HCT116 (cell line): ENCODE data around the gene SEMA5B. TPM values are rescaled to one million over a fixed set of nuclear protein-coding genes. Genes with fewer than 3 reads are reported as not detected.

ENCODE experiments used
- ATAC-seq: fragments of 200-7000 bp; cut with Tn5 transposase; 2 replicates; pipeline ENCODE4 v1.9.1; 2020; ENCODE audit warnings: mild to moderate bottlenecking, moderate library complexity
- BruUV-seq: library from RNA; stranded (reverse); fragments of 400-500 nt; replicated peaks from 2 replicates; lab custom pipeline; 2021; lab: Mats Ljungman, UMichigan
- CTCF ChIA-PET: fragments of 300-600 bp; sonication (Branson Sonifier 250); formaldehyde crosslinking; loops from one replicate; lab custom pipeline; 2021; ENCODE audit warnings: antibody characterized with exemption; lab: Charles Lee
- POLR2A ChIA-PET: fragments of 300-600, 350-600 bp; sonication (Branson Sonifier 250); formaldehyde crosslinking; loops from one replicate; lab custom pipeline; 2021; ENCODE audit warnings: antibody characterized with exemption; lab: Charles Lee
- RAD21 ChIA-PET, 2 experiments: fragments of 300-600 bp; sonication (Branson Sonifier 250); formaldehyde crosslinking; loops; one replicate each; lab custom pipeline; 2023; ENCODE audit warnings: low total read pairs in 2 of 2; ENCODE audit not compliant: uncharacterized antibody in 2 of 2, unreplicated experiment in 2 of 2, low non-redundant PET in 1 of 2; lab: Charles Lee
- DNase-seq: peaks from one replicate; pipeline ENCODE4 v3.0.0-alpha.2; 2010; ENCODE audit warnings: low read depth, low spot score
- H2AFZ ChIP-seq: fragments of 200-600 bp; shearing (Covaris generic), sonication (generic); 2 replicates; pipeline ENCODE4 v1.6.1; 2017; ENCODE audit warnings: low read depth, mixed run types, mixed read lengths, antibody characterized with exemption, low read length; ENCODE audit not compliant: poor library complexity, severe bottlenecking
- H3K27ac ChIP-seq: 2 replicates; pipeline ENCODE4 v1.5.1; 2012; ENCODE audit warnings: low read depth, low read length
- H3K27me3 ChIP-seq: fragments of 200-600 bp; sonication (generic); 2 replicates; pipeline ENCODE4 v1.6.1; 2016; ENCODE audit warnings: mixed run types, low read length, mixed read lengths; ENCODE audit not compliant: insufficient read depth
- H3K36me3 ChIP-seq, 2 experiments: fragments of 200-500 bp in 1 of 2; fragments of 200-600 bp in 1 of 2; sonication (Bioruptor generic) in 1 of 2; sonication (generic) in 1 of 2; 2 replicates each; pipeline versions ENCODE4 v1.5.1 to v1.6.1; 2014 to 2016; ENCODE audit warnings: low read length in 2 of 2, inconsistent platforms in 1 of 2, mixed read lengths in 1 of 2, mixed run types in 1 of 2; ENCODE audit not compliant: insufficient read depth in 2 of 2, control insufficient read depth in 1 of 2
- H3K4me1 ChIP-seq, 2 experiments: fragments of 200-600 bp in 1 of 2; sonication (generic) in 1 of 2; 2 replicates each; pipeline versions ENCODE4 v1.5.1 to v1.6.1; 2012 to 2017; ENCODE audit warnings: low read length in 2 of 2, inconsistent platforms in 1 of 2, mild to moderate bottlenecking in 1 of 2, mixed read lengths in 1 of 2, mixed run types in 1 of 2, moderate library complexity in 1 of 2; ENCODE audit not compliant: insufficient read depth in 2 of 2, control insufficient read depth in 1 of 2
- H3K4me2 ChIP-seq: fragments of 200-600 bp; sonication (generic); 2 replicates; pipeline ENCODE4 v1.6.1; 2017; ENCODE audit warnings: mixed run types, low read length, mixed read lengths
- H3K4me3 ChIP-seq, 2 experiments: fragments of 200-600 bp in 1 of 2; sonication (generic) in 1 of 2; replicated peaks in 1 of 2; 2 replicates each; pipeline ENCODE4 v1.5.1; 2011 to 2016; ENCODE audit warnings: low read length in 2 of 2, control low read depth in 1 of 2, low read depth in 1 of 2, mild to moderate bottlenecking in 1 of 2, mixed read lengths in 1 of 2, mixed run types in 1 of 2
- H3K79me2 ChIP-seq: fragments of 200-600 bp; sonication (generic); 2 replicates; pipeline ENCODE4 v1.6.1; 2017; ENCODE audit warnings: mild to moderate bottlenecking, mixed run types, low read length, moderate library complexity, mixed read lengths; ENCODE audit not compliant: insufficient read depth
- H3K9ac ChIP-seq: fragments of 200-600 bp; sonication (generic); 2 replicates; pipeline ENCODE4 v1.6.1; 2016; ENCODE audit warnings: low read length, mixed read lengths
- H3K9me2 ChIP-seq: fragments of 200-600 bp; sonication (generic), shearing (Covaris generic); 2 replicates; pipeline ENCODE4 v1.6.1; 2017; ENCODE audit warnings: mixed run types, mild to moderate bottlenecking, moderate library complexity; ENCODE audit not compliant: insufficient read depth
- H3K9me3 ChIP-seq, 2 experiments: fragments of 200-500 bp in 1 of 2; fragments of 200-600 bp in 1 of 2; sonication (Bioruptor generic) in 1 of 2; sonication (generic) in 1 of 2; 2 replicates each; pipeline ENCODE4 v1.6.1; 2014 to 2017; ENCODE audit warnings: low read length in 2 of 2, mixed read lengths in 2 of 2, inconsistent platforms in 1 of 2, low read depth in 1 of 2, mild to moderate bottlenecking in 1 of 2, mixed run types in 1 of 2, moderate library complexity in 1 of 2; ENCODE audit not compliant: control insufficient read depth in 1 of 2, insufficient read depth in 1 of 2
- H4K20me1 ChIP-seq: fragments of 200-600 bp; sonication (generic), shearing (Covaris generic); 2 replicates; pipeline ENCODE4 v1.6.1; 2017; ENCODE audit warnings: mixed run types, mild to moderate bottlenecking, moderate library complexity; ENCODE audit not compliant: insufficient read depth
- ATF3 ChIP-seq: IDR thresholded peaks from 2 replicates; pipeline ENCODE4 v1.6.1; 2012
- CBX3 ChIP-seq: IDR thresholded peaks from 2 replicates; pipeline ENCODE4 v1.6.1; 2012; ENCODE audit warnings: low read depth
- CTCF ChIP-seq, 3 experiments: fragments of 200-600 bp in 1 of 3; sonication (generic) in 1 of 3; IDR thresholded peaks in 2 of 3; conservative IDR thresholded peaks in 1 of 3; 2 replicates each; pipeline ENCODE4 v1.5.1; 2012 to 2017; ENCODE audit warnings: low read depth in 2 of 3, low read length in 2 of 3, antibody characterized with exemption in 1 of 3, borderline replicate concordance in 1 of 3, control low read depth in 1 of 3, mild to moderate bottlenecking in 1 of 3, mixed read lengths in 1 of 3, mixed run types in 1 of 3, moderate library complexity in 1 of 3; ENCODE audit not compliant: insufficient read depth in 1 of 3
- ELF1 ChIP-seq: IDR thresholded peaks from 2 replicates; pipeline ENCODE4 v1.6.1; 2012; ENCODE audit warnings: low read depth, borderline replicate concordance
- EZH2 ChIP-seq: fragments of 200-600 bp; sonication (generic); IDR thresholded peaks from 2 replicates; pipeline ENCODE4 v1.6.1; 2017; ENCODE audit warnings: antibody characterized with exemption, mixed run types
- EZH2phosphoT487 ChIP-seq: fragments of 200-600 bp; IDR thresholded peaks from 2 replicates; pipeline ENCODE4 v1.6.1; 2018; ENCODE audit warnings: antibody characterized with exemption, borderline replicate concordance
- FOSL1 ChIP-seq: IDR thresholded peaks from 2 replicates; pipeline ENCODE4 v1.6.1; 2012; ENCODE audit warnings: low read depth
- JUND ChIP-seq: IDR thresholded peaks from 2 replicates; pipeline ENCODE4 v1.6.1; 2012
- MAX ChIP-seq: IDR thresholded peaks from 2 replicates; pipeline ENCODE4 v1.6.1; 2012
- POLR2A ChIP-seq: IDR thresholded peaks from 2 replicates; pipeline ENCODE4 v1.7.0; 2011; ENCODE audit warnings: borderline replicate concordance; ENCODE audit not compliant: insufficient read depth, insufficient read length; ENCODE audit errors: extremely low read depth
- POLR2AphosphoS5 ChIP-seq: IDR thresholded peaks from 2 replicates; pipeline ENCODE4 v1.6.1; 2011; ENCODE audit warnings: mild to moderate bottlenecking, low read depth, low read length, moderate library complexity
- REST ChIP-seq: IDR thresholded peaks from 2 replicates; pipeline ENCODE4 v1.6.1; 2012; ENCODE audit warnings: low read depth
- SIN3A ChIP-seq: IDR thresholded peaks from 2 replicates; pipeline ENCODE4 v1.6.1; 2012; ENCODE audit warnings: low read depth
- SP1 ChIP-seq: IDR thresholded peaks from 2 replicates; pipeline ENCODE4 v1.6.1; 2012; ENCODE audit warnings: low read depth
- SRF ChIP-seq: IDR thresholded peaks from 2 replicates; pipeline ENCODE4 v1.6.1; 2012; ENCODE audit warnings: low read depth
- TCF7L2 ChIP-seq: IDR thresholded peaks from 2 replicates; pipeline ENCODE4 v1.7.0; 2011; ENCODE audit warnings: borderline replicate concordance, inconsistent platforms; ENCODE audit not compliant: insufficient read depth, insufficient read length; ENCODE audit errors: extremely low read depth
- YY1 ChIP-seq: IDR thresholded peaks from 2 replicates; pipeline ENCODE4 v1.6.1; 2011; ENCODE audit warnings: low read length, low read depth, moderate library complexity, mild to moderate bottlenecking; ENCODE audit not compliant: insufficient replicate concordance; ENCODE audit errors: extremely low read depth
- ZBTB33 ChIP-seq: IDR thresholded peaks from 2 replicates; pipeline ENCODE4 v1.6.1; 2011; ENCODE audit warnings: mild to moderate bottlenecking, low read length, moderate library complexity; ENCODE audit not compliant: insufficient replicate concordance; ENCODE audit errors: extremely low read depth
- ZFX ChIP-seq: fragments of 450-650 bp; IDR thresholded peaks from 2 replicates; pipeline ENCODE4 v1.6.1; 2017
- ZNF274 ChIP-seq: fragments of 200-500 bp; sonication (Bioruptor generic); IDR thresholded peaks from 2 replicates; pipeline ENCODE4 v1.6.1; 2014; ENCODE audit warnings: mild to moderate bottlenecking, low read depth, low read length, inconsistent platforms
- intact Hi-C: fragments of 100-400 bp; cut with micrococcal nuclease; formaldehyde crosslinking; loops from 2 replicates; pipeline ENCODE4 v1.10.0; 2022
- total RNA-seq: library from RNA; stranded (reverse); gene quantifications from one replicate; pipeline ENCODE4 v1.2.1, GENCODE V29; 2021; ENCODE audit not compliant: unreplicated experiment

Gene SEMA5B
- total RNA-seq, 1 experiment from 2014 or later, result 0.15 TPM

- H2AFZ ChIP-seq, result no peak overlapping the region
- no peaks in the 10 kb centered on the region for H3K9me2 ChIP-seq
- intact Hi-C loops, result no loop called here
- ChIA-PET CTCF (no interaction called here), POLR2A (no interaction called here), RAD21 (no interaction called here)
- H3K4me2 ChIP-seq, result no peak overlapping the region
- no peak overlapping the region for H3K9ac ChIP-seq
- no peak for DNase-seq
- H3K79me2 ChIP-seq, result no peaks in the 10 kb centered on the region
- no peaks in the 10 kb centered on the region for H3K36me3 ChIP-seq
- no peaks in the 10 kb centered on the region for H3K9me3 ChIP-seq
- no peak for TF ChIP-seq CTCF (IDR thresholded peaks at IDR 0.05 in 2 of 3, conservative IDR thresholded peaks at IDR 0.05 in 1 of 3; ENCODE audit: borderline replicate concordance in 1 of 3, insufficient read depth in 1 of 3, low read depth in 2 of 3, low read length in 2 of 3)
- no peak for TF ChIP-seq POLR2AphosphoS5
- TF ChIP-seq ZFX, result no peak
- TF ChIP-seq MAX, result no peak
- TF ChIP-seq EZH2, result no peak
- no peak for TF ChIP-seq REST
- no peak for TF ChIP-seq YY1
- TF ChIP-seq ZBTB33, result no peak
- TF ChIP-seq SRF, result no peak
- TF ChIP-seq ZNF274, result no peak
- no peak for TF ChIP-seq SIN3A
- TF ChIP-seq SP1, result no peak
- no peak for TF ChIP-seq TCF7L2
- no peak for TF ChIP-seq CBX3
- no peak for TF ChIP-seq JUND
- TF ChIP-seq POLR2A, result no peak
- TF ChIP-seq FOSL1, result no peak
- TF ChIP-seq ELF1, result no peak
- TF ChIP-seq ATF3, result no peak
- no peak for TF ChIP-seq EZH2phosphoT487
- H4K20me1 ChIP-seq, result no peaks in the 10 kb centered on the region
- H3K27me3 ChIP-seq, result peaks cover 12% of the 10 kb centered on the region; the same call in 1 of the 2 replicates
- H3K4me1 ChIP-seq, result no peaks in the 10 kb centered on the region
- BruUV-seq, result no TSS peak
- H3K4me3 ChIP-seq, result no peak overlapping the region
- ATAC-seq, result no peak
- no peak overlapping the region for H3K27ac ChIP-seq
These were observed 108.3 kb downstream of the SEMA5B start for GRCh38 chr3:122919291-122919610.
